ENCODE results near the gene XDH. TPM values are rescaled to one million over a fixed set of nuclear protein-coding genes. Genes with fewer than 3 reads are reported as not detected.

The XDH gene
- total RNA-seq, 1 experiment from 2014 or later: 1.4 TPM

DNA sequence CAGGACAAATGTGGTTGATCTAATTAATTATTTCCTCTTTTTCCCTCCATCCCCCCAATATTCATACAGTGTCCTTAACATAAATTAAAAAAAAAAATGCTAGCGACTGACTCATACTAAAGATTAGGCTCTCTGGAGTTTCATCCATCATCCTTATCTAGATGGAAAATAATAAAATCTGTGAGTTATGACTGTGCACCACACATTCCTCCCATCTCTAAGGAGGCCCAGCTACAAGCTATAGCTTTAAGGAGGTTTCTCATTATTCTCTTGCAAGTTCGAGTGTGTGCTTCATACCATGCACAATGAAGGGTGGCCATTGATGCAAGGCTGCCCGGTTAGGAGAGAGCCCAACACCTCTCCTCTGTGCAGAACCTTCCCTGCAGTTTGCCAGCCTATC lies 77.3 kb downstream of the XDH start:
- ChIA-PET POLR2A (no interaction called here), CTCF (no interaction called here)
- H3K4me1 Mint-ChIP-seq (ENCODE audit: low read depth, unreplicated experiment): no peaks in the 10 kb centered on the region
- Histone ChIP-seq H3K27me3 (replicated peaks; ENCODE audit: control insufficient read depth, insufficient read depth, low read length) (no peaks in the 10 kb centered on the region), H3K4me3 (ENCODE audit: low read depth, low read length) (no peak overlapping the region), H3K9me3 (no peaks in the 10 kb centered on the region), H3K36me3 (ENCODE audit: control insufficient read depth, insufficient read depth, low read length) (no peaks in the 10 kb centered on the region), H3K4me1 (no peaks in the 10 kb centered on the region)
- H3K27ac Mint-ChIP-seq (ENCODE audit: unreplicated experiment): no peak overlapping the region
- no peaks in the 10 kb centered on the region for H3K9me3 Mint-ChIP-seq (ENCODE audit: unreplicated experiment)
- DNase-seq: no peak
- no peaks in the 10 kb centered on the region for H3K36me3 Mint-ChIP-seq (ENCODE audit: insufficient read depth, unreplicated experiment)
- H3K4me3 Mint-ChIP-seq (ENCODE audit: unreplicated experiment): no peak overlapping the region
- H3K27me3 Mint-ChIP-seq (ENCODE audit: insufficient read depth, unreplicated experiment): no peaks in the 10 kb centered on the region
- TF ChIP-seq, protein P1, sequence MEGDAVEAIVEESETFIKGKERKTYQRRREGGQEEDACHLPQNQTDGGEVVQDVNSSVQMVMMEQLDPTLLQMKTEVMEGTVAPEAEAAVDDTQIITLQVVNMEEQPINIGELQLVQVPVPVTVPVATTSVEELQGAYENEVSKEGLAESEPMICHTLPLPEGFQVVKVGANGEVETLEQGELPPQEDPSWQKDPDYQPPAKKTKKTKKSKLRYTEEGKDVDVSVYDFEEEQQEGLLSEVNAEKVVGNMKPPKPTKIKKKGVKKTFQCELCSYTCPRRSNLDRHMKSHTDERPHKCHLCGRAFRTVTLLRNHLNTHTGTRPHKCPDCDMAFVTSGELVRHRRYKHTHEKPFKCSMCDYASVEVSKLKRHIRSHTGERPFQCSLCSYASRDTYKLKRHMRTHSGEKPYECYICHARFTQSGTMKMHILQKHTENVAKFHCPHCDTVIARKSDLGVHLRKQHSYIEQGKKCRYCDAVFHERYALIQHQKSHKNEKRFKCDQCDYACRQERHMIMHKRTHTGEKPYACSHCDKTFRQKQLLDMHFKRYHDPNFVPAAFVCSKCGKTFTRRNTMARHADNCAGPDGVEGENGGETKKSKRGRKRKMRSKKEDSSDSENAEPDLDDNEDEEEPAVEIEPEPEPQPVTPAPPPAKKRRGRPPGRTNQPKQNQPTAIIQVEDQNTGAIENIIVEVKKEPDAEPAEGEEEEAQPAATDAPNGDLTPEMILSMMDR (IDR thresholded peaks at IDR 0.05; ENCODE audit: insufficient read depth in 1 of 2, low read depth in 1 of 2, low read length in 1 of 2, severe bottlenecking in 1 of 2, unreplicated experiment in 1 of 2): no peak
- intact Hi-C loops (cut with micrococcal nuclease; ENCODE audit: unreplicated experiment): no loop called here
- no TSS peak for BruUV-seq (replicated peaks)

DNA sequence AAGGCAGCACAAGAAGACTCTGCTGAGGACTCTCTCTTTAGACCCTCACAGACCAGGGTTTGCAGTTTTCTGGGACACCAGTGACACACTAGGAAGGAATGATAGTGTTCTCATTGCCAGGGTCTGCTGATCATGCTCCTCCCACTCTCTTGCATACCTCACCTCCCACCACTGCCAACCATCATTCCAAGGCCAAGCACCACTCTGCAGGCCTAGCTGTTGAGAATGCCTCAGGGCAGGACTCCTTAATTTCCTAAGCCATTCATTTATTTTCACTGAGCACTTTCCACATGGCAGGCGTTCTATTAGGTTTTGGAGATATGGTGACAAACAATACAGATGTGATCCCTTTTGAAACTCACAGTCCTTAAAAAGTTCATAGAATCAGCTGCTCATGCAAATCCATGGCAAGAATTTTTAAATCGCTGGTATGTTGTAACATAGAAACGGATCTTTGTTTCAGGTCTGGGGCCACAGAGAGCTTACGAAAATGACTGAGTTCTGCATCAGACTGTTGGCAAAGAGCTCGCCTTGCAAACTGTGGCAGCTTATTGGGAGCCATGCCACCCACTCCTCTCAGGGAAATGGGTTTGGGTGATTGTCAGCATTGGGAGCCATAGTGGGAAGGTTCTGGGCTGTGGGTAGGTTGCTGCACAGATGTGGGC lies 78.5 kb downstream of the XDH start:
- no peaks in the 10 kb centered on the region for H3K36me3 ChIP-seq (ENCODE audit: control insufficient read depth, insufficient read depth, low read length)
- Mint-ChIP-seq H3K27ac (ENCODE audit: unreplicated experiment) (no peak overlapping the region), H3K9me3 (ENCODE audit: unreplicated experiment) (no peaks in the 10 kb centered on the region), H3K4me3 (ENCODE audit: unreplicated experiment) (no peak overlapping the region), H3K36me3 (ENCODE audit: insufficient read depth, unreplicated experiment) (no peaks in the 10 kb centered on the region), H3K27me3 (ENCODE audit: insufficient read depth, unreplicated experiment) (no peaks in the 10 kb centered on the region), H3K4me1 (ENCODE audit: low read depth, unreplicated experiment) (no peaks in the 10 kb centered on the region)
- H3K27me3 ChIP-seq (replicated peaks; ENCODE audit: control insufficient read depth, insufficient read depth, low read length): no peaks in the 10 kb centered on the region; the same call in 1 of the 2 replicates
- ChIA-PET CTCF (no interaction called here), POLR2A (no interaction called here)
- no peaks in the 10 kb centered on the region for H3K4me1 ChIP-seq
- TF ChIP-seq, protein P1 (IDR thresholded peaks at IDR 0.05; ENCODE audit: insufficient read depth in 1 of 2, low read depth in 1 of 2, low read length in 1 of 2, severe bottlenecking in 1 of 2, unreplicated experiment in 1 of 2): no peak
- no TSS peak for BruUV-seq (replicated peaks)
- no peaks in the 10 kb centered on the region for H3K9me3 ChIP-seq
- DNase-seq: no peak
- H3K4me3 ChIP-seq (ENCODE audit: low read depth, low read length): no peak overlapping the region
- intact Hi-C loops (cut with micrococcal nuclease; ENCODE audit: unreplicated experiment): no loop called here

GRCh38 chr2:31334311-31335026 lies 80.1 kb downstream of the XDH start:
- TF ChIP-seq, protein P1 (IDR thresholded peaks at IDR 0.05; ENCODE audit: insufficient read depth in 1 of 2, low read depth in 1 of 2, low read length in 1 of 2, severe bottlenecking in 1 of 2, unreplicated experiment in 1 of 2): no peak
- no peaks in the 10 kb centered on the region for H3K36me3 Mint-ChIP-seq (ENCODE audit: insufficient read depth, unreplicated experiment)
- H3K9me3 ChIP-seq: no peaks in the 10 kb centered on the region
- ChIA-PET CTCF (interaction anchor here (0.6 to 2.0 kb wide), 5 partner anchors 10 to 1169 kb away, joined by 3 to 11 read pairs (median 3); no protein-coding TSS in a partner anchor), POLR2A (interaction anchor here (0.6 kb wide), 1 partner anchor 623 kb away, joined by 3 read pairs; no protein-coding TSS in a partner anchor)
- H3K4me3 ChIP-seq (ENCODE audit: low read depth, low read length): no peak overlapping the region
- H3K27me3 Mint-ChIP-seq (ENCODE audit: insufficient read depth, unreplicated experiment): no peaks in the 10 kb centered on the region
- H3K36me3 ChIP-seq (ENCODE audit: control insufficient read depth, insufficient read depth, low read length): no peaks in the 10 kb centered on the region
- H3K9me3 Mint-ChIP-seq (ENCODE audit: unreplicated experiment): no peaks in the 10 kb centered on the region
- no peaks in the 10 kb centered on the region; the same call in 1 of the 2 replicates for H3K27me3 ChIP-seq (replicated peaks; ENCODE audit: control insufficient read depth, insufficient read depth, low read length)
- no peak overlapping the region for H3K27ac Mint-ChIP-seq (ENCODE audit: unreplicated experiment)
- no peak for DNase-seq
- intact Hi-C loops (cut with micrococcal nuclease; ENCODE audit: unreplicated experiment): no loop called here
- no peaks in the 10 kb centered on the region for H3K4me1 ChIP-seq
- H3K4me1 Mint-ChIP-seq (ENCODE audit: low read depth, unreplicated experiment): no peaks in the 10 kb centered on the region
- no peak overlapping the region for H3K4me3 Mint-ChIP-seq (ENCODE audit: unreplicated experiment)
- BruUV-seq (replicated peaks): no TSS peak
